HG02571 (cell line): ENCODE results near the gene FAM53B.

Source experiments
- ATAC-seq: cut with Tn5 transposase; IDR thresholded peaks from one replicate; pipeline ENCODE4 v1.9.1; 2021; ENCODE audit warnings: mild to moderate bottlenecking, moderate library complexity; ENCODE audit not compliant: unreplicated experiment

The FAM53B gene

GRCh38 chr10:124639206-124639605 is 105.0 kb downstream of the FAM53B start:
- ATAC-seq, result no peak

- no peak for ATAC-seq
Observed at GRCh38 chr10:124637746-124638145, 106.4 kb downstream of the FAM53B start.

GRCh38 chr10:124637091-124637700 is 107.0 kb downstream of the FAM53B start:
- ATAC-seq, result no peak

GRCh38 chr10:124636271-124636995 is 107.7 kb downstream of the FAM53B start:
- ATAC-seq, result no peak

- no peak for ATAC-seq
Observed at GRCh38 chr10:124632566-124632965, 111.6 kb downstream of the FAM53B start.

GRCh38 chr10:124632064-124632531 is 112.1 kb downstream of the FAM53B start:
- no peak for ATAC-seq

- no peak for ATAC-seq
Observed at GRCh38 chr10:124630551-124630950, 113.6 kb downstream of the FAM53B start.

GRCh38 chr10:124629842-124630241 is 114.3 kb downstream of the FAM53B start:
- ATAC-seq, result no peak

- ATAC-seq, result no peak
Observed at GRCh38 chr10:124629415-124629814, 114.8 kb downstream of the FAM53B start.

- no peak for ATAC-seq
Observed at GRCh38 chr10:124628676-124629021, 115.5 kb downstream of the FAM53B start.

- no peak for ATAC-seq
Observed at GRCh38 chr10:124627866-124628675, 116.1 kb downstream of the FAM53B start.

GRCh38 chr10:124626759-124627380 is 117.3 kb downstream of the FAM53B start:
- peak; percentile 61 for ATAC-seq

GRCh38 chr10:124625831-124626238 is 118.3 kb downstream of the FAM53B start:
- no peak for ATAC-seq

- ATAC-seq, result no peak
Observed at GRCh38 chr10:124624895-124625294, 119.3 kb downstream of the FAM53B start.

- ATAC-seq, result no peak
Observed at GRCh38 chr10:124624466-124624865, 119.7 kb downstream of the FAM53B start.

GRCh38 chr10:124624006-124624405 is 120.2 kb downstream of the FAM53B start:
- no peak for ATAC-seq

- ATAC-seq, result no peak
Observed at GRCh38 chr10:124622866-124623536, 121.2 kb downstream of the FAM53B start.

GRCh38 chr10:124622158-124622557 is 122.0 kb downstream of the FAM53B start:
- ATAC-seq, result no peak

GRCh38 chr10:124621637-124622036 is 122.5 kb downstream of the FAM53B start:
- ATAC-seq, result no peak

- peak; percentile 64 for ATAC-seq
Observed at GRCh38 chr10:124619802-124620490, 124.2 kb downstream of the FAM53B start.
